ENCODE data around the gene DDX49.

GRCh38 chr19:18964121-18964520 is 44.6 kb downstream of the DDX49 start:
- no peak for TF ChIP-seq POLR2A (IDR thresholded peaks at IDR 0.05)
- no peak for TF ChIP-seq CTCF (IDR thresholded peaks at IDR 0.05)
